Activated CD4-positive, alpha-beta T cell treated with anti-CD3 and anti-CD28 coated beads, Interleukin-2, amount 10 ng/mL, durations not matched to agents 24 days and 14 days (primary cell): ENCODE results near the gene NIPBL. TPM values are rescaled to one million over a fixed set of nuclear protein-coding genes. Genes with fewer than 3 reads are reported as not detected.
"Not testable (repeated sequence)": the region's sequence is repeated elsewhere in the genome, so short reads cannot be mapped to it uniquely, and the experiment has no call there.

Experiments used
- DNase-seq: peaks from one replicate; pipeline ENCODE4 v3.0.0; 2022
- H3K27ac Mint-ChIP-seq: one replicate; pipeline ENCODE4 v1.8.0; 2022; ENCODE audit warnings: mild to moderate bottlenecking, mixed read lengths
- H3K27me3 Mint-ChIP-seq: one replicate; pipeline ENCODE4 v1.8.0; 2022; ENCODE audit warnings: mixed read lengths
- H3K36me3 Mint-ChIP-seq: one replicate; pipeline ENCODE4 v1.8.0; 2022; ENCODE audit warnings: low read depth, mild to moderate bottlenecking, mixed read lengths
- H3K4me1 Mint-ChIP-seq: one replicate; pipeline ENCODE4 v1.8.0; 2021; ENCODE audit warnings: mixed read lengths
- H3K4me3 Mint-ChIP-seq: one replicate; pipeline ENCODE4 v1.8.0; 2022; ENCODE audit warnings: mild to moderate bottlenecking, moderate library complexity, mixed read lengths
- H3K9me3 Mint-ChIP-seq: one replicate; pipeline ENCODE4 v1.8.0; 2021; ENCODE audit warnings: mixed read lengths
- intact Hi-C: fragments of 100-400 bp; cut with micrococcal nuclease; formaldehyde crosslinking; loops from one replicate; pipeline ENCODE4 v1.15.1; 2023
- total RNA-seq: library from RNA; stranded (reverse); gene quantifications from 2 replicates; pipeline ENCODE4 v1.2.3, GENCODE V29; 2022

The NIPBL gene
- total RNA-seq, 1 donor from 2014 or later: 49.6 TPM

- intact Hi-C loops: no loop called here
- H3K4me3 Mint-ChIP-seq: no peak overlapping the region
- no peaks in the 10 kb centered on the region for H3K27me3 Mint-ChIP-seq
- no peak for DNase-seq
- H3K9me3 Mint-ChIP-seq: peaks cover 6% of the 10 kb centered on the region
- H3K27ac Mint-ChIP-seq: no peak overlapping the region
- peaks cover 29% of the 10 kb centered on the region for H3K4me1 Mint-ChIP-seq
- peaks cover 11% of the 10 kb centered on the region for H3K36me3 Mint-ChIP-seq
These were observed 23.7 kb downstream of the NIPBL start for GRCh38 chr5:36900283-36900682.

- DNase-seq, intact Hi-C loops, H3K4me3 Mint-ChIP-seq, H3K27ac Mint-ChIP-seq, H3K9me3 Mint-ChIP-seq, H3K27me3 Mint-ChIP-seq: not testable (repeated sequence)
- H3K36me3 Mint-ChIP-seq: peaks cover 11% of the 10 kb centered on the region
- H3K4me1 Mint-ChIP-seq: peaks cover 23% of the 10 kb centered on the region
These were observed 24.5 kb downstream of the NIPBL start for GRCh38 chr5:36901077-36901476.

DNA sequence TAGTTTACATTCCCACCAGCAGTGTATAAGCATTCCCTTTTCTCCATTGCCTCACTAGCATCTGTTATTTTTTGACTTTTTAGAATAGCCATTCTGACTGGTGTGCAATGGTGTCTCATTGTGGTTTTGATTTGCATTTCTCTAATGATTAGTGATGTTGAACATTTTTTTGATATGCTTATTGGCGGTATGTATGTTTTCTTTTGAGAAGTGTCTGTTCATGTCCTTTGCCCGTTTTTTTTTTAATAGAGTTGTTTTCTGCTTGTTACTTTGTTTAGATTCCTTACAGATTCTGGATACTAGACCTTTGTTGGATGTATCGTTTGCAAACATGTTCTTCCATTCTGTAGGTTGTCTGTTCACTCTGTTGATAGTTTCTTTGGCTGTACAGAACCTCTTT is 25.3 kb downstream of the NIPBL start:
- intact Hi-C loops: no loop called here
- peaks cover 21% of the 10 kb centered on the region for H3K4me1 Mint-ChIP-seq
- no peaks in the 10 kb centered on the region for H3K27me3 Mint-ChIP-seq
- no peak overlapping the region for H3K27ac Mint-ChIP-seq
- peaks cover 11% of the 10 kb centered on the region for H3K36me3 Mint-ChIP-seq
- no peak for DNase-seq
- no peak overlapping the region for H3K4me3 Mint-ChIP-seq
- peaks cover 6% of the 10 kb centered on the region for H3K9me3 Mint-ChIP-seq

GRCh38 chr5:36902353-36902752 is 25.8 kb downstream of the NIPBL start:
- no peak for DNase-seq
- peaks cover 21% of the 10 kb centered on the region for H3K4me1 Mint-ChIP-seq
- no peak overlapping the region for H3K27ac Mint-ChIP-seq
- intact Hi-C loops: no loop called here
- peaks cover 11% of the 10 kb centered on the region for H3K36me3 Mint-ChIP-seq
- no peak overlapping the region for H3K4me3 Mint-ChIP-seq
- H3K9me3 Mint-ChIP-seq: peaks cover 6% of the 10 kb centered on the region
- H3K27me3 Mint-ChIP-seq: no peaks in the 10 kb centered on the region

DNA sequence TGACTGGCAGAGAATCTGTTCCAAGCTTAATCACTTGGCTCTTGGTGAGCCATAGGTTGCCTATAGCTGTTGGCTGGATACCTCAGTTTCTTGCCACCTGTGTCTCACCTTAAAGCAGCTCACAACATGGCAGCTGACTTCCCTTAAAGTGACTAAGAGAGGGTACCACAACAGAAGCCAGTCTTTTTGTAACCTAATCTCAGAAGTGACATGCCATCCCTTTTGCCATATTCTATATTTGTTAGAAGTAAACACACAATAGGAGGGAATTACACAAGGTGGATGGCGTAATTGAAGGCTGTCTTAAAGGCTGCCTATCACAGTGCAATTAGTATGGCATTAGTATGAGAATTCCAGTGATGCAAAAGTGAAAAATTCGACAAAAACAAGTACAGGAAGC is 28.1 kb downstream of the NIPBL start:
- DNase-seq: no peak
- intact Hi-C loops: no loop called here
- H3K27ac Mint-ChIP-seq: no peak overlapping the region
- no peaks in the 10 kb centered on the region for H3K27me3 Mint-ChIP-seq
- no peak overlapping the region for H3K4me3 Mint-ChIP-seq
- H3K36me3 Mint-ChIP-seq: peaks cover 11% of the 10 kb centered on the region
- peaks cover 16% of the 10 kb centered on the region for H3K4me1 Mint-ChIP-seq
- peaks cover 6% of the 10 kb centered on the region for H3K9me3 Mint-ChIP-seq

DNA sequence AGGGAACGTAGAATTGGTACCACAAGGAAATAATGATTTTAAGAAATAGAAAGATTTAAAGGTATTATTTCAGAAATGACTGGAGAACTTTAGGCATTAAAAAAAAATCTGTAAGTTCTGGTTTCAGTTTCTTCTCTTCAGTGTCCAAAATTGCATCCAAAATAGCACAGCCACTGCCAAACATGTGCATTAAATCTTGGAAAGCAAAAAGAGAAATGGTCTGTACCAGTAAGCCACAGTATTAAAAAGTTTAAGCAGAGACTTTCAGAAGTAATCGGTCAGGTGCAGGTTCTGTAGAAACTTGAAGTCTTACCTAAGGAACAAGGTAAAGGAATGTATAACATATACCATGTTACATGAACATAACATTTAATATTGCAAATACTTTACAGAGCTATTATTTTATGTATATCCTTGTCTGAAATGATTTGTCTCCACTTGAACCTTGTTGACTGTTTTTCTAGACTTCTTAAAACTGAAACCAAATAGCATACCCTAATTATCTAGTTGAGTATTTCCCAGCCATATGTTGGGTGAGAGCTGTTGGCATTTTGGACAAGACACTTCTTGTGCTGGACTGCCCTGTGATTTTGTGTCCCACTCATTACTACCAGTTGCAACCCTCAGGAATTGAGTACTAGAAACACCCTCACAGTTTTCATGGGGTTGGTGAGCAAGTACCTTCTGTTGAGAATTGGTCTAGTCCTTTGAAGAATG is 32.1 kb downstream of the NIPBL start:
- Mint-ChIP-seq H3K4me3 (no peak overlapping the region), H3K36me3 (peaks cover 1% of the 10 kb centered on the region), H3K27ac (no peak overlapping the region), H3K9me3 (no peaks in the 10 kb centered on the region), H3K4me1 (peaks cover 7% of the 10 kb centered on the region), H3K27me3 (no peaks in the 10 kb centered on the region)
- DNase-seq: no peak
- intact Hi-C loops: no loop called here

DNA sequence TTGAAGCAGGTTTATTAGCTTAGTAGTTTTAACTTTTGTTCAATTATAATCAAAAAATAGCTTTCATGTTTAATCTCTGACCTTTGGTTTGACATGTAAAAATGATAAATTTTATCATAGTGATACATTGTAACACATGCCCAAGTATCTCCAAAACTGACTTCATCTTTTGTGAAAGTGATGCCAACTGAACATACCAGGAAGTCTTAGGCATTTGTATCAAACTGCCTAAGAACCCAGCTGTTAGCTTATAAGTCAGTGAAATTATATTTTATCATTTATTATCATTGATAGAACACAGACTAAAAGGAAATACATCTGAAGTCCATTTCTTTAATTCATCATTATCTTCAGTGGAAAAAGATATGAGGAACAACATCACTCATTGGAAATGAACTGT is 39.1 kb downstream of the NIPBL start:
- DNase-seq: no peak
- Mint-ChIP-seq H3K9me3 (peaks cover 5% of the 10 kb centered on the region), H3K27me3 (no peaks in the 10 kb centered on the region), H3K27ac (no peak overlapping the region), H3K36me3 (peaks cover 2% of the 10 kb centered on the region), H3K4me3 (no peak overlapping the region), H3K4me1 (peaks cover 9% of the 10 kb centered on the region)
- intact Hi-C loops: no loop called here

DNA sequence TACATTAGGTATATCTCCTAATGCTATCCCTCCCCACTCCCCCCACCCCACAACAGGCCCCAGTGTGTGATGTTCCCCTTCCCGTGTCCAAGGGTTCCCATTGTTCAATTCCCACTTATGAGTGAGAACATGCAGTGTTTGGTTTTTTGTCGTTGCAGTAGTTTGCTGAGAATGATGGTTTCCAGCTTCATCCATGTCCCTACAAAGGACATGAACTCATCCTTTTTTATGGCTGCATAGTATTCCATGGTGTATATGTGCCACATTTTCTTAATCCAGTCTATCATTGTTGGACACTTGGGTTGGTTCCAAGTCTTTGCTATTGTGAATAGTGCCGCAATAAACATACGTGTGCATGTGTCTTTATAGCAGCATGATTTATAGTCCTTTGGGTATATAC is 40.0 kb downstream of the NIPBL start:
- H3K4me1 Mint-ChIP-seq, H3K27ac Mint-ChIP-seq, H3K4me3 Mint-ChIP-seq, intact Hi-C loops, H3K36me3 Mint-ChIP-seq, DNase-seq, H3K9me3 Mint-ChIP-seq, H3K27me3 Mint-ChIP-seq: not testable (repeated sequence)

- H3K9me3 Mint-ChIP-seq, H3K27me3 Mint-ChIP-seq, H3K36me3 Mint-ChIP-seq, DNase-seq, H3K4me3 Mint-ChIP-seq, H3K27ac Mint-ChIP-seq, intact Hi-C loops, H3K4me1 Mint-ChIP-seq: not testable (repeated sequence)
These were observed 40.8 kb downstream of the NIPBL start for GRCh38 chr5:36917358-36917757.

DNA sequence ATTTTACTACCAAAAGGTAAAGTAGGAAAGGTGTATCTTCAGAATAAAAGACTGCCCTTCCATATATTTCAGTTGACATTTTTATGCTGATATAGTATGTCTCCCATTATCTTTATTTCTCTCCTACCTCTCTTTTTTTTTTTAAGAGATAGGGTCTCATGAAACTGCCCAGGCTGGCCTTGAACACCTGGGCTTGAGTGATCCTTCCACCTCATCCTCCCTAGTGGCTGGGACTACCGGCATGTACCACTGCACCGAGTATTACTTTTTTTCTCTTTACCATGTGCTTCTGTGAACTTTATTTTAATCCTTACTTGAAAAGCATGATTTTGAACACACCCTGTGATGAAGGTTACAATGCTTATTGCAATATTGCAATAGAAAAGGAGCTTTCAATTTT is 42.7 kb downstream of the NIPBL start:
- intact Hi-C loops: no loop called here
- peaks cover 5% of the 10 kb centered on the region for H3K9me3 Mint-ChIP-seq
- H3K27ac Mint-ChIP-seq: no peak overlapping the region
- peaks cover 9% of the 10 kb centered on the region for H3K4me1 Mint-ChIP-seq
- H3K27me3 Mint-ChIP-seq: no peaks in the 10 kb centered on the region
- H3K4me3 Mint-ChIP-seq: no peak overlapping the region
- no peak for DNase-seq
- H3K36me3 Mint-ChIP-seq: peaks cover 5% of the 10 kb centered on the region

- intact Hi-C loops: no loop called here
- Mint-ChIP-seq H3K9me3 (peaks cover 5% of the 10 kb centered on the region), H3K27ac (no peak overlapping the region), H3K36me3 (peaks cover 5% of the 10 kb centered on the region), H3K4me1 (peaks cover 9% of the 10 kb centered on the region), H3K27me3 (no peaks in the 10 kb centered on the region), H3K4me3 (no peak overlapping the region)
- no peak for DNase-seq
These were observed 43.1 kb downstream of the NIPBL start for GRCh38 chr5:36919650-36920049.

- H3K27ac Mint-ChIP-seq: no peak overlapping the region
- H3K4me1 Mint-ChIP-seq: peaks cover 11% of the 10 kb centered on the region
- no peak overlapping the region for H3K4me3 Mint-ChIP-seq
- intact Hi-C loops: loop anchor here (5.0 kb wide), 1 partner anchor 52 kb away; the partner anchor contains the start of gene NIPBL
- H3K27me3 Mint-ChIP-seq: no peaks in the 10 kb centered on the region
- peaks cover 3% of the 10 kb centered on the region for H3K36me3 Mint-ChIP-seq
- no peaks in the 10 kb centered on the region for H3K9me3 Mint-ChIP-seq
- no peak for DNase-seq
These were observed 52.4 kb downstream of the NIPBL start for GRCh38 chr5:36928947-36929346.

- Mint-ChIP-seq H3K36me3 (peaks cover 3% of the 10 kb centered on the region), H3K9me3 (no peaks in the 10 kb centered on the region), H3K4me1 (peaks cover 13% of the 10 kb centered on the region), H3K27ac (no peak overlapping the region), H3K27me3 (no peaks in the 10 kb centered on the region), H3K4me3 (no peak overlapping the region)
- intact Hi-C loops: loop anchor here (5.0 kb wide), 1 partner anchor 52 kb away; the partner anchor contains the start of gene NIPBL
- DNase-seq: no peak
These were observed 52.9 kb downstream of the NIPBL start for GRCh38 chr5:36929438-36929837.

- no peaks in the 10 kb centered on the region for H3K36me3 Mint-ChIP-seq
- intact Hi-C loops: no loop called here
- H3K4me1 Mint-ChIP-seq: peaks cover 16% of the 10 kb centered on the region
- no peak overlapping the region for H3K27ac Mint-ChIP-seq
- H3K9me3 Mint-ChIP-seq: no peaks in the 10 kb centered on the region
- no peaks in the 10 kb centered on the region for H3K27me3 Mint-ChIP-seq
- no peak overlapping the region for H3K4me3 Mint-ChIP-seq
- DNase-seq: no peak
These were observed 55.5 kb downstream of the NIPBL start for GRCh38 chr5:36932056-36932455.

GRCh38 chr5:36932699-36933098 is 56.1 kb downstream of the NIPBL start:
- Mint-ChIP-seq H3K36me3 (no peaks in the 10 kb centered on the region), H3K4me3 (no peak overlapping the region), H3K27ac (no peak overlapping the region), H3K4me1 (peaks cover 16% of the 10 kb centered on the region), H3K27me3 (no peaks in the 10 kb centered on the region), H3K9me3 (no peaks in the 10 kb centered on the region)
- intact Hi-C loops: no loop called here
- DNase-seq: no peak
